DOHH2 (cell line): ENCODE measurements around the gene DSC2.

ENCODE experiments used
- EZH2phosphoT487 ChIP-seq: fragments of 200-600 bp; sonication (generic); IDR thresholded peaks from 2 replicates; pipeline ENCODE4 v1.6.1; 2017; ENCODE audit warnings: borderline replicate concordance, mild to moderate bottlenecking, antibody characterized with exemption, low read length, moderate library complexity, mixed read lengths
- TF ChIP-seq, protein P1 (sequence below): fragments of 200-600 bp; sonication (generic); IDR thresholded peaks from one replicate; pipeline ENCODE4 v1.5.1; 2014; ENCODE audit warnings: antibody characterized with exemption, mild to moderate bottlenecking, low read depth, low read length; ENCODE audit not compliant: poor library complexity, severe bottlenecking

DNA sequence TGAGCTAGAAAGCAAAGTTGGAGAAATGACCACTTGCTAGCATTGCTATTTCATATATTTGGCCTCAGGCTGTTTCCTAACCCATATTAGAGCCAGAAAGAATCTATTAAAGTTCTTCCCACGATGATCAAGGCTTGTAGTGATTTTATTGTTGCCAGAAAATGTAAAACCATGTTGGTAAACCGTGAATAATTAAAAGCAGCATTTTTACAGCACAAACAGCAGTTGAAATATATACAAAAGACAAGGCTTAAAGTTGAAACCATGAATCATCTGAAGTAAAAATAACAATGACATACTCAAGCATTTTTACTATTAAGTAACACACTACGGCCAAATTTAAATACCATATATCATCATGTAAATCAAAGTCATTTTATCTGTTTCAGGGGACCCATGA is 32.0 kb downstream of the DSC2 start:
- TF ChIP-seq, protein P1, sequence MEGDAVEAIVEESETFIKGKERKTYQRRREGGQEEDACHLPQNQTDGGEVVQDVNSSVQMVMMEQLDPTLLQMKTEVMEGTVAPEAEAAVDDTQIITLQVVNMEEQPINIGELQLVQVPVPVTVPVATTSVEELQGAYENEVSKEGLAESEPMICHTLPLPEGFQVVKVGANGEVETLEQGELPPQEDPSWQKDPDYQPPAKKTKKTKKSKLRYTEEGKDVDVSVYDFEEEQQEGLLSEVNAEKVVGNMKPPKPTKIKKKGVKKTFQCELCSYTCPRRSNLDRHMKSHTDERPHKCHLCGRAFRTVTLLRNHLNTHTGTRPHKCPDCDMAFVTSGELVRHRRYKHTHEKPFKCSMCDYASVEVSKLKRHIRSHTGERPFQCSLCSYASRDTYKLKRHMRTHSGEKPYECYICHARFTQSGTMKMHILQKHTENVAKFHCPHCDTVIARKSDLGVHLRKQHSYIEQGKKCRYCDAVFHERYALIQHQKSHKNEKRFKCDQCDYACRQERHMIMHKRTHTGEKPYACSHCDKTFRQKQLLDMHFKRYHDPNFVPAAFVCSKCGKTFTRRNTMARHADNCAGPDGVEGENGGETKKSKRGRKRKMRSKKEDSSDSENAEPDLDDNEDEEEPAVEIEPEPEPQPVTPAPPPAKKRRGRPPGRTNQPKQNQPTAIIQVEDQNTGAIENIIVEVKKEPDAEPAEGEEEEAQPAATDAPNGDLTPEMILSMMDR, result no peak
- no peak for TF ChIP-seq EZH2phosphoT487
